ENCODE results near the gene MOV10L1.

DNA sequence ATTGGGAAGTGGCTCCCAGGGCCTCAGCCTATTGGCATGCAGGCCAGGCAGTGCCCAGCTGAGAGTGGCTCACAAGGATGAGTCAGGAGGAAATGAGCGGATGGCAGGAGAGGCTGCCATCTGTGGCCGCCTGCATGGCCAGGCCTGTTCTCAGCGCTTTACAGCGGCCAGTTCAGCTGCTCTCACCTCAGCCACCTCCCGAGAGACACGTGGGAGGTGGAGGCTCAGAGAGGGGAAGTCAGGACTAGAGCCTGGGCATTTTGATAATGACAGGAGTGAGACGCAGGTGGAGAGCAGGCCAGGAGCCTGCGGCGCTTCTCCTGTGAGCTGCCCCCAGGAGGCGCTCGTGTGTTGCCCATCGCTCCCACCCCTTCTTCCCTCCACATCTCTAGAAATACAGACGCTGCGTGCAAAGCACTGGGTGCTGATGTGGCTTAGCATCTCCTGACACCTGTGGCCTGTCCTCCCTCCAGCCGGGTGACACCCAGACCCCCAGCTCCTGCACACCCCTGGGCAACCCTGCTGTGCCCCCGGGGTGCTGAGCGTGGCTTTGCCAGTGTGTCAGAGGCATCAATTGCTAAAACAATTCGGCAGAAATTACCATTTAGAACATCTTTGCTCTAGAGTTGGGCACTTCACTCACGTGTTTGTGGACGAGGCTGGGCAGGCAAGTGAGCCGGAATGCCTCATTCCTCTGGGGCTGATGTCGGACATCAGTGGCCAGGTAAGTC is 59.4 kb downstream of the MOV10L1 start:
- TF ChIP-seq, protein P1, sequence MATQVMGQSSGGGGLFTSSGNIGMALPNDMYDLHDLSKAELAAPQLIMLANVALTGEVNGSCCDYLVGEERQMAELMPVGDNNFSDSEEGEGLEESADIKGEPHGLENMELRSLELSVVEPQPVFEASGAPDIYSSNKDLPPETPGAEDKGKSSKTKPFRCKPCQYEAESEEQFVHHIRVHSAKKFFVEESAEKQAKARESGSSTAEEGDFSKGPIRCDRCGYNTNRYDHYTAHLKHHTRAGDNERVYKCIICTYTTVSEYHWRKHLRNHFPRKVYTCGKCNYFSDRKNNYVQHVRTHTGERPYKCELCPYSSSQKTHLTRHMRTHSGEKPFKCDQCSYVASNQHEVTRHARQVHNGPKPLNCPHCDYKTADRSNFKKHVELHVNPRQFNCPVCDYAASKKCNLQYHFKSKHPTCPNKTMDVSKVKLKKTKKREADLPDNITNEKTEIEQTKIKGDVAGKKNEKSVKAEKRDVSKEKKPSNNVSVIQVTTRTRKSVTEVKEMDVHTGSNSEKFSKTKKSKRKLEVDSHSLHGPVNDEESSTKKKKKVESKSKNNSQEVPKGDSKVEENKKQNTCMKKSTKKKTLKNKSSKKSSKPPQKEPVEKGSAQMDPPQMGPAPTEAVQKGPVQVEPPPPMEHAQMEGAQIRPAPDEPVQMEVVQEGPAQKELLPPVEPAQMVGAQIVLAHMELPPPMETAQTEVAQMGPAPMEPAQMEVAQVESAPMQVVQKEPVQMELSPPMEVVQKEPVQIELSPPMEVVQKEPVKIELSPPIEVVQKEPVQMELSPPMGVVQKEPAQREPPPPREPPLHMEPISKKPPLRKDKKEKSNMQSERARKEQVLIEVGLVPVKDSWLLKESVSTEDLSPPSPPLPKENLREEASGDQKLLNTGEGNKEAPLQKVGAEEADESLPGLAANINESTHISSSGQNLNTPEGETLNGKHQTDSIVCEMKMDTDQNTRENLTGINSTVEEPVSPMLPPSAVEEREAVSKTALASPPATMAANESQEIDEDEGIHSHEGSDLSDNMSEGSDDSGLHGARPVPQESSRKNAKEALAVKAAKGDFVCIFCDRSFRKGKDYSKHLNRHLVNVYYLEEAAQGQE (IDR thresholded peaks at IDR 0.05; ENCODE audit: unreplicated experiment), result no peak
- TF ChIP-seq POLR2AphosphoS5 (IDR thresholded peaks at IDR 0.05; ENCODE audit: low read depth), result no peak
- TF ChIP-seq, protein P2, sequence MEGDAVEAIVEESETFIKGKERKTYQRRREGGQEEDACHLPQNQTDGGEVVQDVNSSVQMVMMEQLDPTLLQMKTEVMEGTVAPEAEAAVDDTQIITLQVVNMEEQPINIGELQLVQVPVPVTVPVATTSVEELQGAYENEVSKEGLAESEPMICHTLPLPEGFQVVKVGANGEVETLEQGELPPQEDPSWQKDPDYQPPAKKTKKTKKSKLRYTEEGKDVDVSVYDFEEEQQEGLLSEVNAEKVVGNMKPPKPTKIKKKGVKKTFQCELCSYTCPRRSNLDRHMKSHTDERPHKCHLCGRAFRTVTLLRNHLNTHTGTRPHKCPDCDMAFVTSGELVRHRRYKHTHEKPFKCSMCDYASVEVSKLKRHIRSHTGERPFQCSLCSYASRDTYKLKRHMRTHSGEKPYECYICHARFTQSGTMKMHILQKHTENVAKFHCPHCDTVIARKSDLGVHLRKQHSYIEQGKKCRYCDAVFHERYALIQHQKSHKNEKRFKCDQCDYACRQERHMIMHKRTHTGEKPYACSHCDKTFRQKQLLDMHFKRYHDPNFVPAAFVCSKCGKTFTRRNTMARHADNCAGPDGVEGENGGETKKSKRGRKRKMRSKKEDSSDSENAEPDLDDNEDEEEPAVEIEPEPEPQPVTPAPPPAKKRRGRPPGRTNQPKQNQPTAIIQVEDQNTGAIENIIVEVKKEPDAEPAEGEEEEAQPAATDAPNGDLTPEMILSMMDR (conservative IDR thresholded peaks at IDR 0.05; ENCODE audit: low read depth in 2 of 2), result peak; percentile 79 to 86
- no peak for TF ChIP-seq EZH2 (IDR thresholded peaks at IDR 0.05; ENCODE audit: low read depth, unreplicated experiment)
- TF ChIP-seq NANOG (IDR thresholded peaks at IDR 0.05; ENCODE audit: borderline replicate concordance), result no peak
- TF ChIP-seq, protein P3, sequence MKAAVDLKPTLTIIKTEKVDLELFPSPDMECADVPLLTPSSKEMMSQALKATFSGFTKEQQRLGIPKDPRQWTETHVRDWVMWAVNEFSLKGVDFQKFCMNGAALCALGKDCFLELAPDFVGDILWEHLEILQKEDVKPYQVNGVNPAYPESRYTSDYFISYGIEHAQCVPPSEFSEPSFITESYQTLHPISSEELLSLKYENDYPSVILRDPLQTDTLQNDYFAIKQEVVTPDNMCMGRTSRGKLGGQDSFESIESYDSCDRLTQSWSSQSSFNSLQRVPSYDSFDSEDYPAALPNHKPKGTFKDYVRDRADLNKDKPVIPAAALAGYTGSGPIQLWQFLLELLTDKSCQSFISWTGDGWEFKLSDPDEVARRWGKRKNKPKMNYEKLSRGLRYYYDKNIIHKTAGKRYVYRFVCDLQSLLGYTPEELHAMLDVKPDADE (IDR thresholded peaks at IDR 0.05), result no peak
- TF ChIP-seq ZNF114 (CRISPR knock-in tag; IDR thresholded peaks at IDR 0.05), result no peak
- no peak for TF ChIP-seq CREB1 (CRISPR knock-in tag; IDR thresholded peaks at IDR 0.05; ENCODE audit: low read depth)
- no peak for TF ChIP-seq ZNF331 (CRISPR knock-in tag; IDR thresholded peaks at IDR 0.05; ENCODE audit: low read depth)
- TF ChIP-seq STAT1 (IDR thresholded peaks at IDR 0.05; ENCODE audit: unreplicated experiment), result no peak

All from GM23338 (cell line).